SK-N-SH (cell line): ENCODE data around the gene SLC22A23. TPM values are rescaled to one million over a fixed set of nuclear protein-coding genes. Genes with fewer than 3 reads are reported as not detected.

Experiments
- CTCF ChIA-PET: fragments of 300-600, 350-600 bp; formaldehyde crosslinking; extraction: SDS; loops from one replicate; lab custom pipeline; 2021; lab: Yijun Ruan, JAX
- POLR2A ChIA-PET: fragments of 350-600 bp; sonication (Branson Sonifier 250); formaldehyde crosslinking; extraction: SDS; loops from one replicate; lab custom pipeline; 2020; ENCODE audit warnings: antibody characterized with exemption, inconsistent platforms; lab: Yijun Ruan, JAX
- DNase-seq: peaks from one replicate; pipeline ENCODE4 v3.0.0; 2012
- H2AFZ ChIP-seq: fragments of 200-600 bp; sonication (generic); 2 replicates; pipeline ENCODE4 v1.8.1; 2016; ENCODE audit warnings: antibody characterized with exemption, mild to moderate bottlenecking, low read depth
- H3F3A ChIP-seq: fragments of 200-600 bp; sonication (generic); replicated peaks from 2 replicates; pipeline ENCODE3; 2016; ENCODE audit warnings: antibody characterized with exemption, mild to moderate bottlenecking; ENCODE audit not compliant: insufficient read depth
- H3K27ac ChIP-seq, 2 experiments: fragments of 200-500 bp in 1 of 2; fragments of 200-600 bp in 1 of 2; sonication (Bioruptor generic) in 1 of 2; sonication (generic), shearing (Covaris generic) in 1 of 2; 2 replicates each; pipeline versions ENCODE4 v1.5.1 to v1.6.1; 2014 to 2016; ENCODE audit warnings: low read depth in 2 of 2, inconsistent platforms in 1 of 2, low read length in 1 of 2, mild to moderate bottlenecking in 1 of 2, mixed read lengths in 1 of 2
- H3K27me3 ChIP-seq: fragments of 200-600 bp; sonication (generic), shearing (Covaris generic); 2 replicates; pipeline ENCODE4 v1.6.1; 2016; ENCODE audit warnings: mixed run types; ENCODE audit not compliant: insufficient read depth
- H3K36me3 ChIP-seq, 2 experiments: fragments of 200-500 bp in 1 of 2; fragments of 200-600 bp in 1 of 2; sonication (Bioruptor generic) in 1 of 2; sonication (generic) in 1 of 2; replicated peaks in 1 of 2; 2 replicates each; pipeline versions ENCODE3 to v1.5.1; 2014 to 2016; ENCODE audit warnings: low read length in 1 of 2, mild to moderate bottlenecking in 1 of 2; ENCODE audit not compliant: insufficient read depth in 2 of 2, control insufficient read depth in 1 of 2
- H3K4me1 ChIP-seq, 2 experiments: fragments of 200-500 bp in 1 of 2; fragments of 200-600 bp in 1 of 2; sonication (Bioruptor generic) in 1 of 2; sonication (generic), shearing (Covaris generic) in 1 of 2; 2 replicates each; pipeline versions ENCODE4 v1.5.1 to v1.6.1; 2014 to 2016; ENCODE audit warnings: low read depth in 1 of 2, low read length in 1 of 2, mixed run types in 1 of 2; ENCODE audit not compliant: insufficient read depth in 2 of 2, control insufficient read depth in 1 of 2
- H3K4me2 ChIP-seq: fragments of 200-600 bp; sonication (generic), shearing (Covaris generic); 2 replicates; pipeline ENCODE4 v1.6.1; 2017; ENCODE audit warnings: mixed run types
- H3K4me3 ChIP-seq, 2 experiments: fragments of 200-500 bp in 1 of 2; fragments of 200-600 bp in 1 of 2; sonication (Bioruptor generic) in 1 of 2; sonication (generic), shearing (Covaris generic) in 1 of 2; 2 replicates each; pipeline versions ENCODE4 v1.5.1 to v1.8.1; 2014 to 2016; ENCODE audit warnings: low read depth in 2 of 2, inconsistent platforms in 1 of 2, low read length in 1 of 2, mild to moderate bottlenecking in 1 of 2, mixed read lengths in 1 of 2, moderate library complexity in 1 of 2
- H3K79me2 ChIP-seq: fragments of 200-600 bp; sonication (generic); 2 replicates; pipeline ENCODE4 v1.8.1; 2017; ENCODE audit warnings: mild to moderate bottlenecking; ENCODE audit not compliant: insufficient read depth
- H3K9ac ChIP-seq: fragments of 200-600 bp; sonication (generic); 2 replicates; pipeline ENCODE4 v1.6.1; 2017; ENCODE audit warnings: mixed run types
- H3K9me2 ChIP-seq: fragments of 200-600 bp; sonication (generic); 2 replicates; pipeline ENCODE4 v1.6.1; 2017; ENCODE audit warnings: mixed run types
- H3K9me3 ChIP-seq: fragments of 200-600 bp; sonication (generic); 2 replicates; pipeline ENCODE4 v1.6.1; 2017; ENCODE audit warnings: mixed run types, mild to moderate bottlenecking, moderate library complexity
- H4K20me1 ChIP-seq: fragments of 200-600 bp; sonication (generic); 2 replicates; pipeline ENCODE4 v1.6.1; 2017; ENCODE audit warnings: mild to moderate bottlenecking, mixed run types; ENCODE audit not compliant: insufficient read depth
- CHD2 ChIP-seq: fragments of 150-350 bp; IDR thresholded peaks from 2 replicates; pipeline ENCODE4 v1.6.1; 2018; ENCODE audit warnings: low read length; ENCODE audit not compliant: partially characterized antibody
- ELF1 ChIP-seq: IDR thresholded peaks from 2 replicates; pipeline ENCODE4 v1.4.0; 2012
- FOXJ3 ChIP-seq: sonication (generic); formaldehyde crosslinking; IDR thresholded peaks from 2 replicates; pipeline ENCODE4 v1.5.1; 2020; ENCODE audit warnings: mild to moderate bottlenecking, missing genetic modification reagents
- GABPA ChIP-seq: IDR thresholded peaks from 2 replicates; pipeline ENCODE4 v1.4.0; 2012; ENCODE audit warnings: low read depth, mild to moderate bottlenecking
- MEF2A ChIP-seq: IDR thresholded peaks from 2 replicates; pipeline ENCODE4 v1.4.0; 2012; ENCODE audit warnings: low read depth, borderline replicate concordance
- MXI1 ChIP-seq: IDR thresholded peaks from 2 replicates; pipeline ENCODE4 v1.6.1; 2012; ENCODE audit warnings: mild to moderate bottlenecking, low read depth, low read length, improper control_type of control experiment
- NRF1 ChIP-seq: IDR thresholded peaks from 2 replicates; pipeline ENCODE4 v1.6.1; 2012; ENCODE audit warnings: low read depth, mild to moderate bottlenecking, low read length
- POLR2AphosphoS5 ChIP-seq: IDR thresholded peaks from 2 replicates; pipeline ENCODE4 v1.6.1; 2012; ENCODE audit warnings: low read depth, low read length
- RAD21 ChIP-seq: IDR thresholded peaks from 2 replicates; pipeline ENCODE4 v1.6.1; 2012; ENCODE audit warnings: mild to moderate bottlenecking, low read length
- RFX5 ChIP-seq: IDR thresholded peaks from 2 replicates; pipeline ENCODE4 v1.6.1; 2012; ENCODE audit warnings: mild to moderate bottlenecking, improper control_type of control experiment, low read length
- TEAD4 ChIP-seq: IDR thresholded peaks from 2 replicates; pipeline ENCODE4 v1.4.0; 2012; ENCODE audit warnings: mild to moderate bottlenecking, borderline replicate concordance; ENCODE audit not compliant: insufficient read depth
- USF1 ChIP-seq: IDR thresholded peaks from 2 replicates; pipeline ENCODE4 v1.4.0; 2012; ENCODE audit warnings: low read depth, borderline replicate concordance
- YY1 ChIP-seq: IDR thresholded peaks from 2 replicates; pipeline ENCODE4 v1.4.0; 2012; ENCODE audit warnings: low read depth, mild to moderate bottlenecking
- ZBTB33 ChIP-seq: IDR thresholded peaks from 2 replicates; pipeline ENCODE4 v1.4.0; 2012; ENCODE audit warnings: low read depth, borderline replicate concordance
- WGBS: methylation state at CpG from one replicate; pipeline ENCODE4 v1.1.6; 2017; ENCODE audit warnings: low lambda C conversion rate; 5-methylcytosine and 5-hydroxymethylcytosine counted together
- polyA plus RNA-seq, 3 experiments: library from polyadenylated mRNA; depleted of rRNA; stranded (reverse); fragments of >200 nt; gene quantifications; 2 replicates each; pipeline ENCODE4 v1.2.3, GENCODE V29; 2012
- TF ChIP-seq, protein P1 (sequence below): fragments of 150-350 bp; IDR thresholded peaks from 2 replicates; pipeline ENCODE4 v1.6.1; 2017; ENCODE audit warnings: antibody characterized with exemption, low read length, low read depth, borderline replicate concordance
- TF ChIP-seq, protein P2 (sequence below): IDR thresholded peaks from 2 replicates; pipeline ENCODE4 v1.6.1; 2012; ENCODE audit warnings: mild to moderate bottlenecking, low read depth, low read length, moderate library complexity

Gene SLC22A23
- polyA plus RNA-seq, 1 of the 3 experiments (the other 2 are of a cell fraction), result not detected

- no peak overlapping the region for H3K4me2 ChIP-seq
- ChIA-PET CTCF (interaction anchor here (0.6 to 1.5 kb wide), 5 partner anchors 12 to 1090 kb away, joined by 3 to 4 read pairs (median 3); no protein-coding TSS in a partner anchor), POLR2A (no interaction called here)
- TF ChIP-seq FOXJ3 (CRISPR knock-in tag) (no peak), ELF1 (no peak), TEAD4 (no peak), MEF2A (no peak), NRF1 (no peak), CHD2 (no peak), YY1 (no peak), ZBTB33 (no peak), MXI1 (no peak), RAD21 (no peak)
- H3K36me3 ChIP-seq, result no peaks in the 10 kb centered on the region
- H3K9ac ChIP-seq, result no peak overlapping the region
- no peaks in the 10 kb centered on the region for H4K20me1 ChIP-seq
- no peak overlapping the region for H3K4me3 ChIP-seq
- H3K4me1 ChIP-seq, result peaks cover 0 to 11% of the 10 kb centered on the region in 2 experiments; a peak in 1 of 4 replicates
- H3F3A ChIP-seq, result no peaks in the 10 kb centered on the region
- H3K9me2 ChIP-seq, result no peaks in the 10 kb centered on the region
- DNase-seq, result no peak
- H3K9me3 ChIP-seq, result no peaks in the 10 kb centered on the region
- H3K79me2 ChIP-seq, result no peaks in the 10 kb centered on the region
- WGBS, result 77% methylated on average over 10 of the region's 10 CpGs
- no peak overlapping the region for H3K27ac ChIP-seq
- no peak overlapping the region for H2AFZ ChIP-seq
- peaks cover 19% of the 10 kb centered on the region; the same call in 1 of the 2 replicates for H3K27me3 ChIP-seq
Measured at GRCh38 chr6:3299221-3299620, 157.6 kb downstream of the SLC22A23 start.

DNA sequence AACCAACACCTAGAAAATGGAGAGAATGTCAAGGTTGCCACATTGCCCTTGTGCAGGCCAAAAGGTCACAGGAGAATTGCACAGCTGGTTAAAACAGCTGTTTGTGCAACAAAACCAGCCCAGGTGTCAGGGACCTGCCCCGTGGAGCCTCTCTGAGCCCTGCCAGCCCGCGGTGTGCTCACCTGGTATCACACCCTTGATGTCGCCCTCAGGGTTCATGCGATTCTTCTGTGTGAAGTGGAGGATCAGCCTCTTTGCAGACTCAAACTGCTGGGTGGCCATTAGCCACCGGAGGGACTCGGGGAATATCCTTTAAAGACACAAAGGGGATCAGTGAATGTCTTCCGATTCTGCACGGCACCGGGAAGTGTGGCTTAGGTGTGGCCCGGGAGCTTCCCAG is 158.9 kb downstream of the SLC22A23 start:
- Histone ChIP-seq H3K4me2 (no peak overlapping the region), H3K27ac (no peak overlapping the region), H2AFZ (no peak overlapping the region), H3K4me3 (no peak overlapping the region), H3K79me2 (no peaks in the 10 kb centered on the region), H3K27me3 (peaks cover 15% of the 10 kb centered on the region; the same call in 1 of the 2 replicates), H3F3A (no peaks in the 10 kb centered on the region), H3K4me1 (peaks cover 0 to 11% of the 10 kb centered on the region in 2 experiments; a peak in 1 of 4 replicates), H3K9me3 (no peaks in the 10 kb centered on the region), H3K36me3 (no peaks in the 10 kb centered on the region), H4K20me1 (no peaks in the 10 kb centered on the region), H3K9me2 (no peaks in the 10 kb centered on the region), H3K9ac (no peak overlapping the region)
- TF ChIP-seq NRF1 (no peak), USF1 (no peak), MEF2A (no peak), CHD2 (no peak), MXI1 (no peak), RFX5 (no peak), POLR2AphosphoS5 (no peak), GABPA (no peak)
- TF ChIP-seq, protein P1, sequence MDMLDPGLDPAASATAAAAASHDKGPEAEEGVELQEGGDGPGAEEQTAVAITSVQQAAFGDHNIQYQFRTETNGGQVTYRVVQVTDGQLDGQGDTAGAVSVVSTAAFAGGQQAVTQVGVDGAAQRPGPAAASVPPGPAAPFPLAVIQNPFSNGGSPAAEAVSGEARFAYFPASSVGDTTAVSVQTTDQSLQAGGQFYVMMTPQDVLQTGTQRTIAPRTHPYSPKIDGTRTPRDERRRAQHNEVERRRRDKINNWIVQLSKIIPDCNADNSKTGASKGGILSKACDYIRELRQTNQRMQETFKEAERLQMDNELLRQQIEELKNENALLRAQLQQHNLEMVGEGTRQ, result no peak
- TF ChIP-seq, protein P2, sequence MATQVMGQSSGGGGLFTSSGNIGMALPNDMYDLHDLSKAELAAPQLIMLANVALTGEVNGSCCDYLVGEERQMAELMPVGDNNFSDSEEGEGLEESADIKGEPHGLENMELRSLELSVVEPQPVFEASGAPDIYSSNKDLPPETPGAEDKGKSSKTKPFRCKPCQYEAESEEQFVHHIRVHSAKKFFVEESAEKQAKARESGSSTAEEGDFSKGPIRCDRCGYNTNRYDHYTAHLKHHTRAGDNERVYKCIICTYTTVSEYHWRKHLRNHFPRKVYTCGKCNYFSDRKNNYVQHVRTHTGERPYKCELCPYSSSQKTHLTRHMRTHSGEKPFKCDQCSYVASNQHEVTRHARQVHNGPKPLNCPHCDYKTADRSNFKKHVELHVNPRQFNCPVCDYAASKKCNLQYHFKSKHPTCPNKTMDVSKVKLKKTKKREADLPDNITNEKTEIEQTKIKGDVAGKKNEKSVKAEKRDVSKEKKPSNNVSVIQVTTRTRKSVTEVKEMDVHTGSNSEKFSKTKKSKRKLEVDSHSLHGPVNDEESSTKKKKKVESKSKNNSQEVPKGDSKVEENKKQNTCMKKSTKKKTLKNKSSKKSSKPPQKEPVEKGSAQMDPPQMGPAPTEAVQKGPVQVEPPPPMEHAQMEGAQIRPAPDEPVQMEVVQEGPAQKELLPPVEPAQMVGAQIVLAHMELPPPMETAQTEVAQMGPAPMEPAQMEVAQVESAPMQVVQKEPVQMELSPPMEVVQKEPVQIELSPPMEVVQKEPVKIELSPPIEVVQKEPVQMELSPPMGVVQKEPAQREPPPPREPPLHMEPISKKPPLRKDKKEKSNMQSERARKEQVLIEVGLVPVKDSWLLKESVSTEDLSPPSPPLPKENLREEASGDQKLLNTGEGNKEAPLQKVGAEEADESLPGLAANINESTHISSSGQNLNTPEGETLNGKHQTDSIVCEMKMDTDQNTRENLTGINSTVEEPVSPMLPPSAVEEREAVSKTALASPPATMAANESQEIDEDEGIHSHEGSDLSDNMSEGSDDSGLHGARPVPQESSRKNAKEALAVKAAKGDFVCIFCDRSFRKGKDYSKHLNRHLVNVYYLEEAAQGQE, result no peak
- WGBS, result 80% methylated on average over 7 of the region's 11 CpGs
- ChIA-PET CTCF (interaction anchor here (1.5 kb wide), 1 partner anchor 13 kb away, joined by 3 read pairs; no protein-coding TSS in a partner anchor), POLR2A (interaction anchor here (0.8 kb wide), 1 partner anchor 9 kb away, joined by 3 read pairs; no protein-coding TSS in a partner anchor)
- no peak for DNase-seq
